ENCODE data around the gene ATL2.
"Not testable (repeated sequence)": the region's sequence is repeated elsewhere in the genome, so short reads cannot be mapped to it uniquely, and the experiment has no call there.

Gene ATL2

GRCh38 chr2:38268691-38269327 is 108.3 kb downstream of the ATL2 start:
- DNase-seq: no peak

GRCh38 chr2:38268001-38268400 is 109.1 kb downstream of the ATL2 start:
- no peak for DNase-seq

- DNase-seq: no peak
Measured at GRCh38 chr2:38267270-38267925, 109.7 kb downstream of the ATL2 start.

- no peak for DNase-seq
Measured at GRCh38 chr2:38266382-38267061, 110.6 kb downstream of the ATL2 start.

- no peak for DNase-seq
Measured at GRCh38 chr2:38265461-38265860, 111.6 kb downstream of the ATL2 start.

- no peak for DNase-seq
Measured at GRCh38 chr2:38264396-38265221, 112.5 kb downstream of the ATL2 start.

- no peak for DNase-seq
Measured at GRCh38 chr2:38263293-38263692, 113.8 kb downstream of the ATL2 start.

- DNase-seq: no peak
Measured at GRCh38 chr2:38262069-38262871, 114.8 kb downstream of the ATL2 start.

GRCh38 chr2:38261569-38262068 is 115.5 kb downstream of the ATL2 start:
- DNase-seq: no peak

GRCh38 chr2:38260972-38261371 is 116.1 kb downstream of the ATL2 start:
- DNase-seq: no peak

GRCh38 chr2:38260469-38260868 is 116.6 kb downstream of the ATL2 start:
- no peak for DNase-seq

- DNase-seq: no peak
Measured at GRCh38 chr2:38259311-38259710, 117.8 kb downstream of the ATL2 start.

- not testable (repeated sequence) for DNase-seq
Measured at GRCh38 chr2:38257680-38258079, 119.4 kb downstream of the ATL2 start.

GRCh38 chr2:38256610-38257009 is 120.5 kb downstream of the ATL2 start:
- no peak for DNase-seq

GRCh38 chr2:38255211-38255610 is 121.9 kb downstream of the ATL2 start:
- no peak for DNase-seq

- no peak for DNase-seq
Measured at GRCh38 chr2:38254796-38255195, 122.3 kb downstream of the ATL2 start.

- DNase-seq: no peak
Measured at GRCh38 chr2:38251940-38252339, 125.1 kb downstream of the ATL2 start.

- DNase-seq: no peak
Measured at GRCh38 chr2:38248707-38249106, 128.4 kb downstream of the ATL2 start.

- no peak for DNase-seq
Measured at GRCh38 chr2:38248255-38248654, 128.8 kb downstream of the ATL2 start.

- no peak for DNase-seq
Measured at GRCh38 chr2:38246105-38246504, 131.0 kb downstream of the ATL2 start.

GRCh38 chr2:38245114-38245641 is 131.9 kb downstream of the ATL2 start:
- DNase-seq: no peak

GRCh38 chr2:38244301-38244700 is 132.8 kb downstream of the ATL2 start:
- no peak for DNase-seq

Data from activated CD4-positive, CD25-positive, alpha-beta regulatory T cell (primary cell).